OCI-LY7 (cell line): ENCODE data around the gene ERBIN.

Source experiments
- EZH2phosphoT487 ChIP-seq: fragments of 200-600 bp; sonication (generic); IDR thresholded peaks from 2 replicates; pipeline ENCODE4 v1.6.1; 2018; ENCODE audit warnings: low read depth, borderline replicate concordance, mild to moderate bottlenecking, mixed run types, antibody characterized with exemption, low read length, moderate library complexity, mixed read lengths
- TF ChIP-seq, protein P1 (sequence below): fragments of 200-600 bp; sonication (generic); conservative IDR thresholded peaks from 2 replicates; pipeline ENCODE4 v1.5.1; 2014; ENCODE audit warnings: mild to moderate bottlenecking, antibody characterized with exemption, low read length, moderate library complexity, mixed read lengths

DNA sequence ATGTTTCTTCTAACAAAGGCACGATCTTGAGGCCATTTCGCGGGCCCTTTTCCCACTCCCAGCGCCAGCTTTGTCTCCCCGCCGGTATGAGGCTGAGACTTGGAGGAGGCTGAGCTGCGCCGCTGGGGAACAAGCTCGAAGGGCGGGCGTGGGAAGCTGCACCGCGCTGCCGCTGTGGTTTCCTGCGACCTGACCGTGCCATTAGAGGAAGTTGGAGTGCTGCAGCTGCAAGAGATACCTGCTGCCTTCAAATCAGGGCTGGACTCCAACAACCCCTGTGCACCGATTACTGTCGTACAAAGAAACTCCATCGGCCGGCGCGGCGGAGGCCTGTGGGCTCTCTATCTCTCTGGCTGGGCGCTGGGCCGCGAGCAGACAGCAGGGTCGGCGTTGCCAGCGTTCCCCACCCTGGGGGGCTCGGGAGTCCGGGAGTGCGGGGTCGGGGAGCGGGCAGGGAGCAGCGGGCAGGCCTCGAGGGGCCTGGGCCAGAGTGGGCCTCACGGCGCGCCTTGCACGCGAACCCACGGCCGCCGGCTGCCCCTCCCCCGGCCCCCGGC lies 1.3 kb upstream of the ERBIN start:
- TF ChIP-seq, protein P1, sequence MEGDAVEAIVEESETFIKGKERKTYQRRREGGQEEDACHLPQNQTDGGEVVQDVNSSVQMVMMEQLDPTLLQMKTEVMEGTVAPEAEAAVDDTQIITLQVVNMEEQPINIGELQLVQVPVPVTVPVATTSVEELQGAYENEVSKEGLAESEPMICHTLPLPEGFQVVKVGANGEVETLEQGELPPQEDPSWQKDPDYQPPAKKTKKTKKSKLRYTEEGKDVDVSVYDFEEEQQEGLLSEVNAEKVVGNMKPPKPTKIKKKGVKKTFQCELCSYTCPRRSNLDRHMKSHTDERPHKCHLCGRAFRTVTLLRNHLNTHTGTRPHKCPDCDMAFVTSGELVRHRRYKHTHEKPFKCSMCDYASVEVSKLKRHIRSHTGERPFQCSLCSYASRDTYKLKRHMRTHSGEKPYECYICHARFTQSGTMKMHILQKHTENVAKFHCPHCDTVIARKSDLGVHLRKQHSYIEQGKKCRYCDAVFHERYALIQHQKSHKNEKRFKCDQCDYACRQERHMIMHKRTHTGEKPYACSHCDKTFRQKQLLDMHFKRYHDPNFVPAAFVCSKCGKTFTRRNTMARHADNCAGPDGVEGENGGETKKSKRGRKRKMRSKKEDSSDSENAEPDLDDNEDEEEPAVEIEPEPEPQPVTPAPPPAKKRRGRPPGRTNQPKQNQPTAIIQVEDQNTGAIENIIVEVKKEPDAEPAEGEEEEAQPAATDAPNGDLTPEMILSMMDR: no peak
- no peak for TF ChIP-seq EZH2phosphoT487
